ENCODE results near the gene COL9A1. TPM values are rescaled to one million over a fixed set of nuclear protein-coding genes. Genes with fewer than 3 reads are reported as not detected.
"Not testable (repeated sequence)": the region's sequence is repeated elsewhere in the genome, so short reads cannot be mapped to it uniquely, and the experiment has no call there.

COL9A1 gene
- polyA plus RNA-seq (ENCODE audit: insufficient read length) = 6.1 TPM

- DNase-seq (ENCODE audit: low read depth) = no peak
These were observed at the start of gene COL9A1 for GRCh38 chr6:70303034-70303525. Gene COL9A1, minus strand, starts transcription at chr6:70303084. Its CDS starts 160 bp downstream, at chr6:70302924.

GRCh38 chr6:70351461-70351860 is 48.6 kb upstream of the COL9A1 start:
- DNase-seq (ENCODE audit: low read depth) = no peak

GRCh38 chr6:70345619-70346018 is 42.7 kb upstream of the COL9A1 start:
- DNase-seq (ENCODE audit: low read depth) = no peak

DNA sequence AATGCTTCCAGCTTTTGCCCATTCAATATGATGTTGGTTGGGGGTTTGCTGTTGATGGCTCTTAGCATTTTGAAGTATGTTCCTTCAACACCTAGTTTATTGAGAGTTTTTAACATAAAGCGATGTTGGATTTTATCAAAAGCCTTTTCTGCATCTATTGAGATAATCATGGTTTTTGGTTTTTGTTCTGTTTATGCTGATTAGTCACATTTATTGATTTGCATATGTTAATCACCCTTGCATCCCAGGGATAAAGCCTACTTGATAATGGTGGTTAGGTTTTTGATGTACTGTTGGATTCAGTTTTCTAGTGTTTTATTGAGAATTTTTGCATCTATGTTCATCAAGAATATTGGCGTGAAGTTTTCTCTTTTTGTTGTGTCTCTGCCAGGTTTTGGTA is 40.4 kb upstream of the COL9A1 start:
- no peak for DNase-seq (ENCODE audit: low read depth)

- not testable (repeated sequence) for DNase-seq (ENCODE audit: low read depth)
These were observed 36.9 kb upstream of the COL9A1 start for GRCh38 chr6:70339810-70340209.

GRCh38 chr6:70338775-70339174 is 35.9 kb upstream of the COL9A1 start:
- DNase-seq (ENCODE audit: low read depth) = no peak

GRCh38 chr6:70337743-70338105 is 34.8 kb upstream of the COL9A1 start:
- no peak for DNase-seq (ENCODE audit: low read depth)

DNA sequence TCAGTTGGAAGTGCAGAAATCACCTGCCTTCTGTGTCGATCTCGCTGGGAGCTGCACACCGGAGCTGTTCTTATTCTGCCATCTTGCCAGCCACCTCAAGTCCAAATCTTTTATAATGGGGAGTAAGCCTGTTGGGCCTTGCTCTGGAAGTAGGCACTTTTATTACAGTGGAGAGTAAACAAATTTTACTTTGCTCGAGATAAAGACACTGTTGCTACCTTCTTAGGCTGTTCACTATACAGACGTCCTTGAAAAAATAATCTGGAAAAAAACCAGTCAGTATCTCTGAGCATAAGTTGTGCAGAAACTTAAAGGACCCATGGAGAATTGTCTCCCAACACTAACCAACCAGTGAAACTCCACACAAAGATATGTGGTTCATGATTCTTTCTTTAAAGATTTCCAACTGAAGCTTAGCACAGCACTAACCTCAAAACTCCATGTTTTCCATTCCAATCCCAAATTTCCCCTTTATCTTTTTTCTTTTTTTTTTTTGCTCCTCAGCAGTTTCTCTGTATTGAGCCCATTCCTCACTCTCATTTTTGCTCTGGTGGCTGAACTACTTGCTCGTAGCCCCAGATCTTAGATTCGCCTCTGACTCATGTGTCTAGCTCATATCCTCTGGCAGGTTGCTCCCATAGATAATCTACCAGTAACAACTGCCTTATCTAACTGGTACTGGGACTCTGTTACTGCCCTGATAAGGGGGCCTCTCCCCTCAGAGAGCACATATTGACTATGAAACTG is 34.3 kb upstream of the COL9A1 start:
- DNase-seq (ENCODE audit: low read depth) = no peak

GRCh38 chr6:70327036-70327435 is 24.2 kb upstream of the COL9A1 start:
- no peak for DNase-seq (ENCODE audit: low read depth)

DNA sequence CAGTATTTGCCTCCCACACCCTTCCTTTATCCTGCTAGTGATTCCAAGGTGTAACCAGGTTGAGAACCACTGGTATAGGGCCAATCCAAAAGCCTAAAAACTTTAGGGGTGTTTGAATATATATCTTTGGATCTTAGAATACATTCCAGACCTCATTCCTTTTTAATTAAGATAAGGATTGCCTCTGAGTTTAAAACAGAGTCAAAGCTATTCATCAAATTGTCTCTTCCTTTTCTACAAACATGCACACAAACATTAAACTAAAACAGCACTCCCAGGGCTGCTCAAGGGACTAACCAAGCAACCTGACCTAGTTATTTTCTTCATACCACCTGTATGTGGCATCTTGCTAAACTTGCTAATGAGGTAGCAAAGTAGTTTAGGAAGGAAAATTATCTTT is 22.1 kb upstream of the COL9A1 start:
- DNase-seq (ENCODE audit: low read depth) = no peak

DNA sequence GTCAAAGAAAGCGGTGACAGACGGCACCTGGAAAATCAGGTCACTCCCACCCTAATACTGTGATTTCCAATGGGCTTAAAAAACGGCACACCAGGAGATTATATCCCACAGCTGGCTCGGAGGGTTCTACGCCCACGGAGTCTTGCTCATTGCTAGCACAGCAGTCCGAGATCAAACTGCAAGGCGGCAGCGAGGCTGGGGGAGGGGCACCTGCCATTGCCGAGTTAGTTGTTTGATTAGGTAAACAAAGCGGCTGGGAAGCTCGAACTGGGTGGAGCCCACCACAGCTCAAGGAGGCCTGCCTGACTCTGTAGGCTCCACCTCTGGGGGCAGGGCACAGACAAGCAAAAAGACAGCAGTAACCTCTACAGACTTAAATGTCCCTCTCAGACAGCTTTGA is 14.9 kb upstream of the COL9A1 start:
- DNase-seq (ENCODE audit: low read depth) = not testable (repeated sequence)

DNA sequence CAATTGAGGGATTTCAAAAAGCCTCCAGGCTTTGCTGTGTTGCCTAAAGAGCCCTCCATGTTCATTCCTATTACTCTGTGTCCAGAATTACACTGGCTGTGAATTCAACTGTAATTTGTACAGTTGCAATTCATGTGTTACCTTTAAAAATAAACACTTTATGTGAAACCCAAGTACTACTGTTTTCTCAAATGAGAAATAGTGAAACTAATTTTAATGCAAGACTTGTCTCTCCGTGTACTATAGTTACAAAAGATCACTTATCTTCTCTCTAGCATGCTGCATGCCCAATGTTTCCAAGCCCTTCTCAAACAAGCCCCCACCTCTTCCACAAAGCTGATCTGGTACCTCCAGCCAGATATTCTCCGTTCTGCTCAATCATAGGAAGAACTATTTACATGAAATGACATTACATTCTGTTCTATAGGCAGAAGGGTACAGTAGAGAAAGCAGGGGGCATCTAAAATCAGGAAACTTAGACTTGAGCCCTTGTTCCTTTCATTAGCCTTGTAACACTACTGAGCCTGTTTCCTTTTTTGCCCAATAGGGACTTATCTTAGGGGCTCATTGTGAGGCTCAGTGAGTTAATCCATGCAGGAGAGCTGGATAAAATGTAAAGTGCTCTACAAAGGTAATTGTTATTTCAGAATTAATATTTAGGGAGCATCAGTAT is 12.3 kb upstream of the COL9A1 start:
- DNase-seq (ENCODE audit: low read depth) = no peak

- DNase-seq (ENCODE audit: low read depth) = peak; percentile 9
These were observed 11.4 kb upstream of the COL9A1 start for GRCh38 chr6:70314296-70314695.

GRCh38 chr6:70312165-70312745 is 9.4 kb upstream of the COL9A1 start:
- no peak for DNase-seq (ENCODE audit: low read depth)

GRCh38 chr6:70310063-70310694 is 7.3 kb upstream of the COL9A1 start:
- DNase-seq (ENCODE audit: low read depth) = peak; percentile 28

DNA sequence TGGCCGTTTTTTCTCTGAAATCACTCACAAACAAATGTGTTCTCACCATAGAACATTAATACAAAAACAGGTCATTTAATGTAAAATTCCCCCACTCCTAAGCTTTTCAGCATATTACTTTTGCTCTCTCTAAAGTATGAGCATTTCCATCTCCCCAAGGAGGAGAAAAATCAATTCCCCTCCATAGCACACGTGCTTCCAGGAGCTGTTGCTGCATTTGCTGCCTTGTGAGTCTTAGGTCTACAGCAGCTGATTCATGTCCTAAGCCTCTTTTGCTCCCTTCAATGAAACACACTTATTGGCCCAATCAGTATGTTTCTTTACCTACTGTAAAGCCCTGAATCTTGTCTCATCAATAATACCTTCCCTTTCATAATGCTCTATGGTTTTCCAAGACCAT is 6.4 kb upstream of the COL9A1 start:
- DNase-seq (ENCODE audit: low read depth) = no peak

DNA sequence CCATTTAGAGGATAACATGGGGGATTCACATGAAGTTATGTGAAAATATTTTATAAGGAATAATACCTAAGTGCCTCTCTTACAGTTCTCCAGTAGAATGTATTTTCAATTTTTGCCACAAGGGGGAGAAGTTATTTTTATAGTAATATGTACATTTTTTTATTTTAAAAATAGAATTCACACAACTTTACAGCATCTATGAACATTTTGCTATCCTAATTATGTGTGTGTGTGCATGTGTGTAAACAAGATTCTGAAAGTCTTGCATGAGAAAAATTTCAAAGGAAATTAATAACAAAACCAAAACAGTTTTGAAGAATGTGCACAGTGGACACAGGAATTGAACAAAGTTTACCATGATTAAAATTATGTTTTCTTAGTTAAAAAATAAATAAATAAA is 5.3 kb upstream of the COL9A1 start:
- not testable (repeated sequence) for DNase-seq (ENCODE audit: low read depth)

DNA sequence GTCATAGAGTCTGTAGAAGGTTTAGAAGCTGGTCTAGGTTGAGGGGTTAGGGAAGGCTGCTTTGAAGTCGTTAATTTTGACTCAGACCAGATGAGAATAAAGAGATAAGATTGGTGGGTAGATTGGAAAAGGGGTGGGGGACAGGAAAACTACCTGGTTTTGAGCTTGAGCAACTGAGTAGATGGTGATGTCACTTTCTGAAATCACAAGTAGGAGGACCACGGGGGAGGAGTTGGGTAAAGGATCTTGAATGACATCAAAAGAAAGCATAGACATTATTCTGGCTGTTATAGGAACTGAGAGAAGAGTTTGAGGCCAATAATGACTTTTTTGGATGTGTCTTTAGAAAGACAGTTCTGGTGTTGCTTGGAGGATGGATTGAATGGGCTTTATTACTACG is 4.1 kb upstream of the COL9A1 start:
- DNase-seq (ENCODE audit: low read depth) = no peak

- no peak for DNase-seq (ENCODE audit: low read depth)
These were observed 1.7 kb upstream of the COL9A1 start for GRCh38 chr6:70304616-70305015.

DNA sequence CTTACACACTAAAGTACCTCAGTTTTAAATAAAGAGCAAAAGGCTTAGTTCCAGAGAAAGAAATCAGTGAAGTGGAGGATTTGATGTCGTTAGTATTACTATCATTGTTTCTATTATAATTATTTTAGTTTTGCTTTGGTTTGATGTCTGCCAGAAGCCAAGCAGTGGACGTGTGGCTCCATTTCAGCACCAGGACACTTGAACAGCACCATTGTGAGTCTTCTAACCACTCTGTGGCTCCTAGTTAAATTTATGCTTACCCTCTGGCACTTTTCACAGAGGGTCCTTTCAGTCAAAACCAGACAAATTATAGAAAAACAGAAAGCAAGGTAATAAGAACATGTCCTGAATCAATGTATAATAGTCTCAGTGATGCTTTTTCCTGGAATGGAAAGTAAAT is 3.4 kb downstream of the COL9A1 start:
- no peak for DNase-seq (ENCODE audit: low read depth)

- no peak for DNase-seq (ENCODE audit: low read depth)
These were observed 4.8 kb downstream of the COL9A1 start for GRCh38 chr6:70298068-70298467.

DNA sequence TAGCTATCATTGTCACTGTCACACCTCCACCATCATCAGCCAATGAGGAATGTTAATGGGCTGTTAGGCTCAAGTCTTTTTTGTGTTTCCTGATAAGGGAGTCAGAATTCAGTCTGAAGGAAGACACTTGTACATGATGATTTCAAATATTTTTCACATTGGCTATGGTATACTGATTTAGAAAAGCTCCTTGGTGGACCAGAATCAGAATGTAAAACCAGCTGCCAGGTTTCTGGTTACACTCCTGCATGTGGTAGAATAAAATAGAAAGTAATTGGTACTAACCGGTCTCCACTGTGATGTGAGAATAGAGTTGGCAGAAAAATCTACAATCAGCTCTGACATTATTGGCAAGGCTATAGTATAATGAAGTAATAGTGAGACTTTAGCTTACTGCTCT is 10.7 kb downstream of the COL9A1 start:
- no peak for DNase-seq (ENCODE audit: low read depth)

All from forelimb muscle (tissue), 1 donor.